Gastrocnemius medialis (tissue), 4 donors: ENCODE results near the gene L1CAM. TPM values are rescaled to one million over a fixed set of nuclear protein-coding genes. Genes with fewer than 3 reads are reported as not detected.

Source experiments
- ATAC-seq, 2 donors: fragments of 150-250 bp; one replicate each; pipeline ENCODE4 v1.9.1; 2016
- DNase-seq, 2 donors: peaks; one replicate each; pipeline ENCODE4 v3.0.0-alpha.2; 2019
- H3K27ac ChIP-seq, 4 donors: fragments of 200-600 bp; sonication (generic); 1 replicate in 1 of 4; 2 replicates in 3 of 4; pipeline ENCODE4 v1.5.1; 2016 to 2018; ENCODE audit warnings: mild to moderate bottlenecking in 2 of 4, moderate library complexity in 1 of 4
- H3K27me3 ChIP-seq, 3 donors: fragments of 200-600 bp; sonication (generic) in 2 of 3; 1 replicate in 1 of 3; 2 replicates in 2 of 3; pipeline versions ENCODE4 v1.5.1 to v1.6.0; 2016 to 2019; ENCODE audit warnings: mild to moderate bottlenecking in 1 of 3, moderate library complexity in 1 of 3
- H3K36me3 ChIP-seq, 2 donors: fragments of 200-600 bp; sonication (generic) in 1 of 2; one replicate each; pipeline ENCODE4 v1.5.1; 2017 to 2018
- H3K4me1 ChIP-seq, 2 donors: fragments of 200-600 bp; sonication (generic) in 1 of 2; one replicate each; pipeline ENCODE4 v1.5.1; 2016 to 2017; ENCODE audit warnings: mild to moderate bottlenecking in 2 of 2
- H3K4me3 ChIP-seq, 4 donors: fragments of 200-600 bp; sonication (generic) in 3 of 4; 1 replicate in 1 of 4; 2 replicates in 3 of 4; pipeline ENCODE4 v1.5.1; 2016 to 2019; ENCODE audit warnings: mild to moderate bottlenecking in 2 of 4
- H3K9me3 ChIP-seq, 3 donors: fragments of 200-600 bp; sonication (generic) in 2 of 3; 1 replicate in 1 of 3; 2 replicates in 2 of 3; pipeline ENCODE4 v1.5.1; 2016 to 2019
- CTCF ChIP-seq, 5 experiments: fragments of 450-650 bp in 3 of 5; fragments of 200-600 bp in 2 of 5; sonication (generic) in 2 of 5; IDR thresholded peaks in 4 of 5; conservative IDR thresholded peaks in 1 of 5; 1 replicate in 4 of 5; 2 replicates in 1 of 5; pipeline ENCODE4 v1.5.1; 2016 to 2019; ENCODE audit warnings: antibody characterized with exemption in 5 of 5, mild to moderate bottlenecking in 3 of 5, moderate library complexity in 3 of 5
- POLR2A ChIP-seq, 2 donors: fragments of 450-650 bp; IDR thresholded peaks; one replicate each; pipeline ENCODE4 v1.6.1; 2017; ENCODE audit warnings: antibody characterized with exemption in 2 of 2, mild to moderate bottlenecking in 2 of 2, moderate library complexity in 2 of 2
- in situ Hi-C, 4 donors: fragments of 200-750 bp; cut with MboI; loops; one replicate each; pipeline versions ENCODE4 v1.15.0 to v1.8.0; 2017; ENCODE audit warnings: low sequenced_read_pairs in 4 of 4
- intact Hi-C: fragments of 100-400 bp; cut with DNase I; formaldehyde crosslinking; loops from one replicate; pipeline ENCODE4 v1.15.1; 2023; ENCODE audit warnings: low total_unique reads
- total RNA-seq, 4 donors: library from RNA; depleted of rRNA; stranded (reverse); fragments of >200 nt; gene quantifications; one replicate each; pipeline versions ENCODE4 v1.1.0 to v1.2.3, GENCODE V29; 2016

Gene L1CAM
- total RNA-seq, 4 donors from 2014 or later, result 0.05 to 0.62 (median 0.48) TPM

DNA sequence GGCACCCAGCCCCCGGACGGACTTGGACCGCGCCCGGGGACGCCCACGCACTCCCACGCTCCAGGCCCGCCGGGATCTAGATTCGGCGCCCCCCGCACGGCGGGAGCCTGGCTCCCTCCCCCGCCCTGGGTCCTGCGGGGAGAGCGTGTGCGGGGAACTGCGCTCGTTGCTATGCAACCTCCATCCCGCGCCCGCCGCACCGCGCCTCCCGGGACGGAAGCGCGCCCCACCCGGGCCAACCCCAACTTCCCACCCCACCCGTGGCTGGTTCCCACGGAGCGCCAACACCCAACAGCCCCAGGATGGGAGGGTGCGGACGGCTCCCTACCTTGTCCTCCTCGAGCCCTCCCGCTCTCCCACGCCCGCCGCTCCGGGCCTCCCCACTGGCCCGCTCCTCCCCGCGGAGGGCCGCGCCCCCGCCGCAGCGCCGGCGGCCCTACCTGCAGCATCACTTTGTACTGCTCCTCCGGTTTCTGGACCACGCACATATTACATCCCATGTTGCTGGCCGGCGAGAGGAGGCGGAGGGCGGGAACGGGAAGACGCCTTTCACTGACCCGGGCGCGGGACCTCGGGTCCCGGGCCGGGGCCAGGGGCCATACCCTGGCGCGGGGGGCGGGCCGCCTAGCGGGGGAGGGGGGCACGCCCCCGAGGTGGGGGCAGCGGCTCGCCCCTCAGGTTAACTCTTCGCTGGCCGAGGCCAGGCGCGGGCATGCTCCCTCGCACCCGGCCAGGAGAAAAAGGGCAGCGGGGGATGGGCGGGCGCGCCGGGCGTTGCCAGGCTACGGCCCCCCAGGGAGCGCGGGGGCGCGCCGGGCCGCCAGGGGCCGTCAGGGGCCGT is 56.0 kb downstream of the L1CAM start, which contains the start of gene PDZD4:
TSS of gene PDZD4 (minus strand) at position 746 of the 841 bp plus-strand sequence. CDS start at position 500, 246 bp downstream.
- DNase-seq (no peak), ATAC-seq (no peak)
- Histone ChIP-seq H3K36me3 (no peaks in the 10 kb centered on the region), H3K9me3 (no peaks in the 10 kb centered on the region), H3K4me1 (no peaks in the 10 kb centered on the region), H3K27ac (no peak within 1 kb of the TSS), H3K4me3 (peak within 1 kb of the TSS; percentile 22 to 42 (median 37)), H3K27me3 (peaks cover 0 to 23% (median 21%) of the 10 kb centered on the region in 3 donors)
- TF ChIP-seq POLR2A (IDR thresholded peaks at IDR 0.05) (no peak), CTCF (IDR thresholded peaks at IDR 0.05 in 4 of 5, conservative IDR thresholded peaks at IDR 0.05 in 1 of 5) (no peak)
- in situ Hi-C loops (no loop called here), intact Hi-C loops (no loop called here)

GRCh38 chrX:153829549-153829798 is 56.5 kb downstream of the L1CAM start:
- TF ChIP-seq CTCF (IDR thresholded peaks at IDR 0.05 in 4 of 5, conservative IDR thresholded peaks at IDR 0.05 in 1 of 5) (no peak), POLR2A (IDR thresholded peaks at IDR 0.05) (no peak)
- Histone ChIP-seq H3K4me3 (peak overlapping the region; percentile 22 to 38 (median 34)), H3K27me3 (peaks cover 0 to 23% (median 21%) of the 10 kb centered on the region in 3 donors), H3K4me1 (no peaks in the 10 kb centered on the region), H3K9me3 (no peaks in the 10 kb centered on the region), H3K36me3 (no peaks in the 10 kb centered on the region), H3K27ac (no peak overlapping the region)
- no peak for DNase-seq
- ATAC-seq, result no peak
- intact Hi-C loops, result no loop called here
- in situ Hi-C loops, result no loop called here

- Histone ChIP-seq H3K4me3 (peak overlapping the region; percentile 22 to 38 (median 34)), H3K9me3 (no peaks in the 10 kb centered on the region), H3K27me3 (peaks cover 0 to 23% (median 21%) of the 10 kb centered on the region in 3 donors), H3K27ac (no peak overlapping the region), H3K4me1 (no peaks in the 10 kb centered on the region), H3K36me3 (no peaks in the 10 kb centered on the region)
- intact Hi-C loops (no loop called here), in situ Hi-C loops (no loop called here)
- no peak for DNase-seq
- no peak for ATAC-seq
- no peak for TF ChIP-seq CTCF (IDR thresholded peaks at IDR 0.05 in 4 of 5, conservative IDR thresholded peaks at IDR 0.05 in 1 of 5)
- TF ChIP-seq POLR2A (IDR thresholded peaks at IDR 0.05), result no peak
Observed at GRCh38 chrX:153828723-153829548, 57.0 kb downstream of the L1CAM start.

DNA sequence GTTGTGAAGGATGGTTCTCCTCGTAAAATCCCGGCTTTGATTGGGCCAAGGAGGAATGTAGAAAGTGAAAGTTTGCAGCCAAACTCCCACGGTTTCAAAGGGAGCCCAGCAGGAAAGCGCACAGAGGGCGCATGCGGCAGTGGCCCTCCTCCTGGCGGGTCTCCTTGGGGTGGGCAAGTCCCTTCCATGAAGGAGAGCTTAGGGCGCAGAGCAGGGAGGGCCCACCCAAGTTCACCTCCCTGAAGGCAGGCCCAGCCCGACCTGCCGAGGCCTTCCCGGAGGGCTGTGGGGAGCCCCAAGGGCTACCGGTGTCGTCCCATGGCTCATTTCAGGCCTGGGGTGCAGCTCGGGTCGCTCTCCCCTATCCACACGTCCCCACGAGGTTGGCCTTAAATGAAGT is 57.7 kb downstream of the L1CAM start:
- in situ Hi-C loops (no loop called here), intact Hi-C loops (no loop called here)
- Histone ChIP-seq H3K4me3 (peak overlapping the region in 1 of 4 donors; percentile 36), H3K4me1 (no peaks in the 10 kb centered on the region), H3K9me3 (no peaks in the 10 kb centered on the region), H3K36me3 (no peaks in the 10 kb centered on the region), H3K27me3 (peaks cover 0 to 23% (median 21%) of the 10 kb centered on the region in 3 donors), H3K27ac (no peak overlapping the region)
- DNase-seq (no peak), ATAC-seq (no peak)
- TF ChIP-seq CTCF (IDR thresholded peaks at IDR 0.05 in 4 of 5, conservative IDR thresholded peaks at IDR 0.05 in 1 of 5) (no peak), POLR2A (IDR thresholded peaks at IDR 0.05) (no peak)
